Upper lobe of right lung (tissue), 1 donor: ENCODE results near the gene CISD3. TPM values are rescaled to one million over a fixed set of nuclear protein-coding genes. Genes with fewer than 3 reads are reported as not detected.

Experiments
- ATAC-seq: fragments of 200-7000 bp; cut with Tn5 transposase; one replicate; pipeline ENCODE4 v1.9.1; 2020; ENCODE audit warnings: mild to moderate bottlenecking, moderate library complexity
- DNase-seq: peaks from one replicate; pipeline ENCODE4 v3.0.0-alpha.2; 2020
- H3K27ac ChIP-seq: fragments of 200-600 bp; one replicate; pipeline ENCODE4 v1.8.0; 2022
- H3K27me3 ChIP-seq: fragments of 200-600 bp; one replicate; pipeline ENCODE4 v1.8.0; 2022; ENCODE audit warnings: mild to moderate bottlenecking
- H3K36me3 ChIP-seq: fragments of 200-600 bp; one replicate; pipeline ENCODE4 v1.8.0; 2022
- H3K4me1 ChIP-seq: fragments of 200-600 bp; one replicate; pipeline ENCODE4 v1.8.0; 2022
- H3K4me3 ChIP-seq: fragments of 200-600 bp; one replicate; pipeline ENCODE4 v1.8.0; 2022; ENCODE audit warnings: mild to moderate bottlenecking
- H3K9me3 ChIP-seq: fragments of 200-600 bp; one replicate; pipeline ENCODE4 v1.8.0; 2022
- CTCF ChIP-seq: fragments of 200-600 bp; IDR thresholded peaks from one replicate; pipeline ENCODE4 v1.8.0; 2022; ENCODE audit warnings: antibody characterized with exemption
- intact Hi-C: fragments of 100-400 bp; cut with DNase I; formaldehyde crosslinking; loops from one replicate; pipeline ENCODE4 v1.11.0; 2022
- long read RNA-seq: library from polyadenylated mRNA; unstranded; transcript quantifications from one replicate; pipeline ENCODE4 v2.0.0, GENCODE V29; 2021
- total RNA-seq: library from RNA; stranded (reverse); fragmentation: NEBNext Ultra II Directional; extraction: Animal tissue kit (Norgen Biotek cat#: 25700); gene quantifications from one replicate; pipeline ENCODE4 v1.2.1, GENCODE V29; 2021
- donor health status: DM: no; HTN: yes; CAD: no; lungs with severe emphysema.

The CISD3 gene
- total RNA-seq, result 29.7 TPM
- long read RNA-seq, transcript CISD3-206 (3 exons, 2,326 nt), result minor isoform, 11 of 53 reads
- long read RNA-seq, transcript CISD3-204 (4 exons, 2,074 nt), result major isoform, 36 of 53 reads
- long read RNA-seq, partial matches to known transcripts, result 5 of 53 reads
- long read RNA-seq, other reads (novel, unspliced or antisense), result 1 of 53 reads

- ATAC-seq (peak; percentile 93), DNase-seq (peak; percentile 95)
- peaks cover 42% of the 10 kb centered on the region for H3K4me1 ChIP-seq
- peak within 1 kb of the TSS; percentile 73 for H3K4me3 ChIP-seq
- intact Hi-C loops, result loop anchor here (5.0 kb wide), 1 partner anchor 53 kb away; no protein-coding TSS in a partner anchor
- H3K27me3 ChIP-seq, result no peaks in the 10 kb centered on the region
- TF ChIP-seq CTCF, result peak; percentile 58
- no peaks in the 10 kb centered on the region for H3K9me3 ChIP-seq
- H3K36me3 ChIP-seq, result peaks cover 19% of the 10 kb centered on the region
- peak within 1 kb of the TSS; percentile 85 for H3K27ac ChIP-seq
Observed at GRCh38 chr17:38729886-38730525, at the start of gene CISD3. TSS of gene CISD3 (plus strand) at chr17:38730341. CDS start at chr17:38730359, 18 bp downstream.

GRCh38 chr17:38681096-38681495, 49.0 kb upstream of the CISD3 start:
- no peaks in the 10 kb centered on the region for H3K36me3 ChIP-seq
- H3K4me3 ChIP-seq, result no peak overlapping the region
- no peak overlapping the region for H3K27ac ChIP-seq
- ATAC-seq (no peak), DNase-seq (no peak)
- H3K27me3 ChIP-seq, result no peaks in the 10 kb centered on the region
- H3K9me3 ChIP-seq, result no peaks in the 10 kb centered on the region
- intact Hi-C loops, result no loop called here
- no peak for TF ChIP-seq CTCF
- H3K4me1 ChIP-seq, result peaks cover 4% of the 10 kb centered on the region

- Histone ChIP-seq H3K27me3 (no peaks in the 10 kb centered on the region), H3K9me3 (no peaks in the 10 kb centered on the region), H3K4me3 (no peak overlapping the region), H3K36me3 (no peaks in the 10 kb centered on the region), H3K4me1 (no peaks in the 10 kb centered on the region), H3K27ac (no peak overlapping the region)
- ATAC-seq (peak; percentile 75), DNase-seq (no peak)
- TF ChIP-seq CTCF, result no peak
- intact Hi-C loops, result no loop called here
Observed at GRCh38 chr17:38685491-38685890, 44.6 kb upstream of the CISD3 start.

GRCh38 chr17:38687286-38687685, 42.9 kb upstream of the CISD3 start:
- intact Hi-C loops, result no loop called here
- DNase-seq (no peak), ATAC-seq (no peak)
- Histone ChIP-seq H3K9me3 (no peaks in the 10 kb centered on the region), H3K27ac (no peak overlapping the region), H3K4me3 (no peak overlapping the region), H3K4me1 (peaks cover 5% of the 10 kb centered on the region), H3K27me3 (no peaks in the 10 kb centered on the region), H3K36me3 (no peaks in the 10 kb centered on the region)
- no peak for TF ChIP-seq CTCF

- intact Hi-C loops, result no loop called here
- H3K27ac ChIP-seq, result no peak overlapping the region
Observed at GRCh38 chr17:38690386-38690785, 39.8 kb upstream of the CISD3 start.

More at GRCh38 chr17:38690386-38690785, 39.8 kb upstream of the CISD3 start:
- ATAC-seq (no peak), DNase-seq (no peak)
- H3K27me3 ChIP-seq, result no peaks in the 10 kb centered on the region
- no peaks in the 10 kb centered on the region for H3K9me3 ChIP-seq
- H3K36me3 ChIP-seq, result no peaks in the 10 kb centered on the region
- no peak overlapping the region for H3K4me3 ChIP-seq
- H3K4me1 ChIP-seq, result peaks cover 18% of the 10 kb centered on the region
- no peak for TF ChIP-seq CTCF
